Trophoblast cell (in vitro differentiated cells and primary cell): ENCODE data around the gene ACP5.
"Not testable (repeated sequence)": the region's sequence is repeated elsewhere in the genome, so short reads cannot be mapped to it uniquely, and the experiment has no call there.

Experiments
- DNase-seq, 2 donors: peaks; one replicate each; pipeline ENCODE4 v3.0.0-alpha.2; 2016
- H2AFZ ChIP-seq: 2 replicates; pipeline ENCODE4 v1.6.1; 2013; ENCODE audit warnings: low read length, moderate library complexity, mild to moderate bottlenecking; ENCODE audit not compliant: insufficient read depth, poor library complexity
- H2AK5ac ChIP-seq: 2 replicates; pipeline ENCODE4 v1.6.1; 2013; ENCODE audit warnings: mild to moderate bottlenecking, low read length
- H2BK120ac ChIP-seq: 2 replicates; pipeline ENCODE4 v1.6.1; 2013; ENCODE audit warnings: low read length, mild to moderate bottlenecking, moderate library complexity; ENCODE audit not compliant: insufficient read depth, poor library complexity
- H2BK12ac ChIP-seq: 2 replicates; pipeline ENCODE4 v1.6.1; 2013; ENCODE audit warnings: mild to moderate bottlenecking, low read length, moderate library complexity
- H2BK5ac ChIP-seq: 2 replicates; pipeline ENCODE4 v1.6.1; 2013; ENCODE audit warnings: low read length, low read depth, moderate library complexity, mild to moderate bottlenecking; ENCODE audit not compliant: poor library complexity
- H3K14ac ChIP-seq: 2 replicates; pipeline ENCODE4 v1.6.1; 2013; ENCODE audit warnings: mild to moderate bottlenecking, low read length
- H3K18ac ChIP-seq: 2 replicates; pipeline ENCODE4 v1.6.1; 2013; ENCODE audit warnings: mild to moderate bottlenecking, low read length
- H3K23ac ChIP-seq: 2 replicates; pipeline ENCODE4 v1.6.1; 2013; ENCODE audit warnings: low read length
- H3K27ac ChIP-seq: 2 replicates; pipeline ENCODE4 v1.5.1; 2013; ENCODE audit warnings: low read depth, mild to moderate bottlenecking, inconsistent platforms, low read length, moderate library complexity
- H3K27me3 ChIP-seq: 2 replicates; pipeline ENCODE4 v1.6.1; 2013; ENCODE audit warnings: inconsistent platforms, mild to moderate bottlenecking, low read length, moderate library complexity; ENCODE audit not compliant: insufficient read depth
- H3K36me3 ChIP-seq, 2 experiments: 1 replicate in 1 of 2; 2 replicates in 1 of 2; pipeline ENCODE4 v1.6.1; 2013; ENCODE audit warnings: low read length in 2 of 2, mild to moderate bottlenecking in 2 of 2, moderate library complexity in 1 of 2; ENCODE audit not compliant: insufficient read depth in 2 of 2, control insufficient read depth in 1 of 2
- H3K4ac ChIP-seq: 2 replicates; pipeline ENCODE4 v1.6.1; 2013; ENCODE audit warnings: low read depth, mild to moderate bottlenecking, low read length, moderate library complexity
- H3K4me1 ChIP-seq, 2 experiments: 1 replicate in 1 of 2; 2 replicates in 1 of 2; pipeline ENCODE4 v1.6.1; 2013; ENCODE audit warnings: low read length in 2 of 2, mild to moderate bottlenecking in 2 of 2, moderate library complexity in 1 of 2; ENCODE audit not compliant: insufficient read depth in 2 of 2, control insufficient read depth in 1 of 2
- H3K4me2 ChIP-seq: 2 replicates; pipeline ENCODE4 v1.6.1; 2013; ENCODE audit warnings: inconsistent platforms, mild to moderate bottlenecking, low read length, moderate library complexity
- H3K4me3 ChIP-seq: 2 replicates; pipeline ENCODE4 v1.5.1; 2013; ENCODE audit warnings: mild to moderate bottlenecking, low read depth, low read length, inconsistent platforms
- H3K79me1 ChIP-seq: one replicate; pipeline ENCODE4 v1.6.1; 2013; ENCODE audit warnings: low read length
- H3K79me2 ChIP-seq: 2 replicates; pipeline ENCODE4 v1.6.1; 2013; ENCODE audit warnings: low read length, mild to moderate bottlenecking; ENCODE audit not compliant: control insufficient read depth, insufficient read depth, poor library complexity
- H3K9ac ChIP-seq: 2 replicates; pipeline ENCODE4 v1.6.1; 2013; ENCODE audit warnings: mild to moderate bottlenecking, low read length
- H3K9me3 ChIP-seq: 2 replicates; pipeline ENCODE4 v1.6.1; 2013; ENCODE audit warnings: low read depth, mild to moderate bottlenecking, control low read depth, inconsistent platforms, low read length; ENCODE audit not compliant: insufficient read depth
- H4K12ac ChIP-seq: 2 replicates; pipeline ENCODE4 v1.6.1; 2013; ENCODE audit warnings: low read depth, mild to moderate bottlenecking, low read length, moderate library complexity
- H4K8ac ChIP-seq: 2 replicates; pipeline ENCODE4 v1.6.1; 2013; ENCODE audit warnings: low read depth, mild to moderate bottlenecking, low read length, moderate library complexity
- H4K91ac ChIP-seq: one replicate; pipeline ENCODE4 v1.6.1; 2013; ENCODE audit warnings: low read depth, mild to moderate bottlenecking, low read length, moderate library complexity
- WGBS: extraction: QIAGEN DNeasy Blood & Tissue Kit; methylation state at CpG from one replicate; pipeline ENCODE4 v1.1.7; 2013; ENCODE audit warnings: missing lambda C conversion rate; ENCODE audit not compliant: insufficient read length, insufficient coverage; ENCODE audit errors: extremely low coverage; 5-methylcytosine and 5-hydroxymethylcytosine counted together

Gene ACP5

DNA sequence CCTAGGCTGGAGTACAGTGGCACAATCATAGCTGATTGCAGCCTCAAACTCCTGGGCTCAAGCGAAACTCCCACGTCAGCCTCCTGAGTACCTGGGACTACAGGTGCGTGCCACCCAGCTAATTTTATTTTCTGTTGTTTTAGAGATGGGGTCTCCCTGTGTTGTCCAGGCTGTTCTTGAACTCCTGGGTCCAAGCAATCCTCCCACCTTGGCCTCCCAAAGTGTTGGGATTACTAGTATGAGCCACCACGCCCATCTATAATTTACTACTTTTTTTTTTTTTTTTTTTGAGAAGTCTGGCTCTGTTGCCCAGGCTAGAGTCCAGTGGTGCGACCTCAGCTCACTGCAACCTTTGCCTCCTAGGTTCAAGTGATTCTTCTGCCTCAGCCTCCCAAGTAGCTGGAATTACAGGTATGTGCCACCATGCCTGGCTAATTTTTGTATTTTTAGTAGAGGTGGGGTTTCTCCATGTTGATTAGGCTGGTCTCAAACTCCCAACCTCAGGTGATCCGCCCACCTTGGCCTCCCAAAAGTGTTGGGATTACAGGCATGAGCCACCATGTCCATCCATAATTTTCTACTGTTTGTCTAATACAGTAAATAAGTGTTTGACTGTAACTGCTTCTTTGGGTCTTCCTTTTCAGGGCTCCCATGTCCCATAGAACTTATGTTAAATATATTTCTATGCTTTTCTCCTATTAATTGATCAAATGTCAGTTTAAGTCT, 13.2 kb downstream of the ACP5 start:
- not testable (repeated sequence) for H3K18ac ChIP-seq, H3K79me2 ChIP-seq, H3K4me1 ChIP-seq, H3K14ac ChIP-seq, H3K79me1 ChIP-seq, H2AFZ ChIP-seq, H3K4me2 ChIP-seq, H3K9me3 ChIP-seq, H3K4ac ChIP-seq, H3K27me3 ChIP-seq, H2BK5ac ChIP-seq, H2AK5ac ChIP-seq, H2BK120ac ChIP-seq, H4K8ac ChIP-seq, H4K91ac ChIP-seq, H3K4me3 ChIP-seq, DNase-seq, H3K36me3 ChIP-seq, H2BK12ac ChIP-seq, H3K27ac ChIP-seq, H3K9ac ChIP-seq, H4K12ac ChIP-seq, H3K23ac ChIP-seq
- no CpG with 5 or more reads among the region's 6 CpGs for WGBS

DNA sequence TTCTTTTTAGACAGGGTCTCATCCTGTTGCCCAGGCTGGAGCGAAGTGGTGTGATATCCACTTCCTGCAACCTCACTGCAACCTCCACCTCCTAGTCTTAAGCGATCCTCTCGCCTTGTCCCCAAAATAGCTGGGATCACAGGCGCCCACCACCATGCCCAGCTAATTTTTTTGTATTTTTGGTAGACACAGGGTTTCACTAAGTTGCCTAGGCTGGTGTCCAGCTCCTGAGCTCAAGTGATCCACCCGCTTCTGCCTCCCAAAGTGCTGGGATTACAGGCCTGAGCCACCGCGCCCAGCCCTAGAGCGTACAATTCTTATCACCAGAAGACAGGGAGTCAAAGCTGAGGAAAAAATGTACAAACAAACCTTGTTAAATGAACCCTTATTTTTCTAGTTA, 13.9 kb downstream of the ACP5 start:
- no peak overlapping the region for H3K27ac ChIP-seq
- no peak overlapping the region for H2AFZ ChIP-seq
- H3K14ac ChIP-seq, result no peak overlapping the region
- H3K27me3 ChIP-seq, result no peaks in the 10 kb centered on the region
- no peak for DNase-seq
- H3K4ac ChIP-seq, result no peak overlapping the region
- no peaks in the 10 kb centered on the region for H3K36me3 ChIP-seq
- no CpG with 5 or more reads among the region's 8 CpGs for WGBS
- H3K9ac ChIP-seq, result no peak overlapping the region
- no peak overlapping the region for H3K18ac ChIP-seq
- no peak overlapping the region for H2BK120ac ChIP-seq
- no peak overlapping the region for H3K23ac ChIP-seq
- H2BK12ac ChIP-seq, result no peak overlapping the region
- no peak overlapping the region for H2BK5ac ChIP-seq
- no peak overlapping the region for H4K91ac ChIP-seq
- no peak overlapping the region for H3K4me3 ChIP-seq
- no peak overlapping the region for H4K8ac ChIP-seq
- H2AK5ac ChIP-seq, result no peak overlapping the region
- no peaks in the 10 kb centered on the region for H3K4me1 ChIP-seq
- no peaks in the 10 kb centered on the region for H3K9me3 ChIP-seq
- peaks cover 6% of the 10 kb centered on the region for H3K79me1 ChIP-seq
- H4K12ac ChIP-seq, result no peak overlapping the region
- peaks cover 4% of the 10 kb centered on the region for H3K79me2 ChIP-seq
- no peak overlapping the region for H3K4me2 ChIP-seq

DNA sequence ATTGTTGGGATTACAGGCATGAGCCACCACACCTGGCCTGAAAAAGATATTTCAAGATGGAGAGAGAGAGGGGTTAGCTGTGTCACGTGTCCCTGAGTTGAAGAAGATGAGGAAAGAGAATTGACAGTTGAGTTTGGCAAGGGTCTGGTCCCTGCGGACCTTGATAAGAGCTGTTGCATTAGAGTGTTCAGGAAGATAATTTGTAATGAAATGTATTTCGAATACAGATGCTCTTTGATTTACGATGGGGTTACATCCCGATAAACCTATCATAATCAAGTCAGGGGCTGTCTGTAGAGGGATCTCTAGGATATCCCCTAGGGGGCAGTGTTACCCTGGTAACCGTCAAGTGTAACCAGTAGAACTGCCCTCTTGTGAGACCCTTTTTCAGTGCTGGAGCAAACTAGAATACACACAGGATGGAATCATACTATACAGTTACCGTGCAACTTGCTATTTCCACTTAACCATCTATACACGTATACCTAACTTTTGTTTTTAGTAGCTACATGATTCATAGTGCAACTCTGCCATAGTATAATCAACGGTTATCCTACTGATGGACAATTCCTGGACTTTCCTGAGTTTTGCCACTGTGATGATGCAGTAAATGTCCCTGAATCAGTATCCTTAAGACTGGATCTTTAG, 16.9 kb downstream of the ACP5 start:
- Histone ChIP-seq H2BK5ac (no peak overlapping the region), H2BK120ac (no peak overlapping the region), H2AFZ (no peak overlapping the region), H2BK12ac (no peak overlapping the region), H3K4me1 (peaks cover 8 to 9% of the 10 kb centered on the region in 2 experiments), H3K36me3 (peaks cover 4 to 5% of the 10 kb centered on the region in 2 experiments), H3K4me2 (no peak overlapping the region), H3K4me3 (no peak overlapping the region), H3K27ac (no peak overlapping the region), H3K27me3 (no peaks in the 10 kb centered on the region), H4K8ac (no peak overlapping the region), H3K14ac (no peak overlapping the region), H3K23ac (no peak overlapping the region), H3K79me2 (peaks cover 12% of the 10 kb centered on the region), H3K18ac (no peak overlapping the region), H3K9ac (no peak overlapping the region), H3K79me1 (peaks cover 6% of the 10 kb centered on the region), H4K12ac (no peak overlapping the region), H3K9me3 (no peaks in the 10 kb centered on the region), H3K4ac (no peak overlapping the region), H4K91ac (no peak overlapping the region), H2AK5ac (no peak overlapping the region)
- no CpG with 5 or more reads among the region's 9 CpGs for WGBS
- DNase-seq, result peak in 1 of 2 donors; percentile 52

DNA sequence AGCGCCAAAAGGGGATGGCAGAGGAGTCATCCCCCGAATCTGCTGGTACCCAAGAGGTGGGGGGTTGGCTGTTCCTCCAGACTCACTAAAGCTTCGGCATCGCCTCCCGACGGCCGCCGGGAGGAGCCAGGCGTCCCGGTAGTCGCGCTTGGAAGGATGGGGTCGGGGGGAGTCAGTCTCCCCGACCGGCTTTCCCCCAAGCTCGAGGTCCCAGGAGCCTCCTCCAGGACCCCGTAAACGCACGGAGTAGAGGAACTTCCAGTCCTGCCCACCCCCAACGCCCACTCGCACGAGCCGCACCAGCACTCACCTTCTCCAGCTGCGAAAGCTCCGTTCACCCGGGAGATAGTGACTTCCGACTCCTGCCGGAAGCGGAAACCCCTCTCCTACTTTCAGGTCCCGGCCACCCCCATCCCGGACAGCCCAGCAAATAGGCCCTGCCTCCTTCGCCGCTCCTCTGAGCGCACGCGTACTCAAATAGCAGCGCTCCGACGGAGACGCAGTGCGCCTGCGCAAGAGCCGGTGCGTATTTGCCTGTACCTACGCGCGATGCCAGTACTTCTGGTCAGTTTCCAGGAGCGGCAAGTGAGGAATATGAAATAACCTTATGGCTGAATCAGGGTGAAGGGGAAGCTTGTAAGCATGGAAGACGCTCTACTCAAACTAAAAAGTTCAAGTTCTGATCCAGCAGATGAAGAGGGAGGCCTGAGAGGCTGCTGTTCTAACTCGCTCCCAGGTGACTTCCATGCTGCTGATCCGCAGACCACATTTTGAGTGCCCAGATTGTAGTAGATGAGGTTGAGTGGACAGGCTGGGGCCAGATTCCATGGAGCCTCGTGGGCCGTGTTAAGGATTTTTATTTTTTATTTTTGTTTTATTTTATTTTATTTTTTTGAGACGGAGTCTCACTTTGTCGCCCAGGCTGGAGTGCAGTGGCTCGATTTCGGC, 18.3 kb downstream of the ACP5 start, which contains the start of gene ELOF1:
ELOF1 (minus strand) TSS at position 350 of the 948 bp plus-strand sequence. CDS start 4,883 bp downstream, outside the sequence.
- Histone ChIP-seq H4K91ac (peak within 1 kb of the TSS; percentile 23), H2BK12ac (no peak within 1 kb of the TSS), H4K8ac (peak within 1 kb of the TSS; percentile 86), H3K36me3 (peaks cover 12 to 15% of the 10 kb centered on the region in 2 experiments), H2BK5ac (no peak within 1 kb of the TSS), H3K4ac (peak within 1 kb of the TSS; percentile 85), H2AK5ac (peak within 1 kb of the TSS; percentile 52), H3K9me3 (no peaks in the 10 kb centered on the region), H3K23ac (no peak within 1 kb of the TSS), H3K18ac (peak within 1 kb of the TSS; percentile 71), H3K4me2 (peak within 1 kb of the TSS; percentile 93), H3K4me3 (peak within 1 kb of the TSS; percentile 92), H2BK120ac (no peak within 1 kb of the TSS), H3K27me3 (no peaks in the 10 kb centered on the region), H3K14ac (peak within 1 kb of the TSS; percentile 72), H2AFZ (peak within 1 kb of the TSS; percentile 68), H3K79me1 (peaks cover 6% of the 10 kb centered on the region), H3K4me1 (peaks cover 8 to 9% of the 10 kb centered on the region in 2 experiments), H3K79me2 (peaks cover 12% of the 10 kb centered on the region), H3K9ac (peak within 1 kb of the TSS; percentile 76), H4K12ac (peak within 1 kb of the TSS; percentile 27), H3K27ac (no peak within 1 kb of the TSS)
- DNase-seq, result peak; percentile 100
- WGBS, result no CpG with 5 or more reads among the region's 57 CpGs
